ENCODE measurements around the gene TMEM242.

TMEM242 gene

DNA sequence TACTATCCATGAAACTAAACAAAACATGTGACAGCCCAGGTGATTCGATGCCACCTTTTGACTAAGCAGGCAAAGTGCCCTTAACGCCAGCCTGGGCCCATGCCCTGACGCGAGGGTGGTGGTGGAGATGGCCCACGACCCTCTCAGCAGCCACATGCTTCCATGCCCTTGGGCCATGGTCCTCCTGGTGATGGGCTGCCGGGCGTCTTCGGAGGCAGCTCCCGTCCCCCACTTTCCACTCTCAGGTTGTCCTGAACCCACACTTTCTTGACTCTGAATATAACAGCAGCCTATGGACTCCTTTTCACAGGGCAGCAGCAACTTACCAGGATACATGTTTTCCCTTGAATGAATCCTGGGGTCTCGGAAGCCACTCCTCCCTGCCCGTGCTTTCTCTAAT lies 33.6 kb downstream of the TMEM242 start:
- DNase-seq (ENCODE audit: insufficient read length, low spot score) (no peak), FAIRE-seq (no peak)
- TF ChIP-seq CTCF (IDR thresholded peaks at IDR 0.05; ENCODE audit: insufficient read depth, missing control alignments), result no peak

GRCh38 chr6:157288575-157288974 lies 34.7 kb downstream of the TMEM242 start:
- no peak for TF ChIP-seq CTCF (IDR thresholded peaks at IDR 0.05; ENCODE audit: insufficient read depth, missing control alignments)
- no peak for DNase-seq (ENCODE audit: insufficient read length, low spot score)
- no peak for FAIRE-seq

DNA sequence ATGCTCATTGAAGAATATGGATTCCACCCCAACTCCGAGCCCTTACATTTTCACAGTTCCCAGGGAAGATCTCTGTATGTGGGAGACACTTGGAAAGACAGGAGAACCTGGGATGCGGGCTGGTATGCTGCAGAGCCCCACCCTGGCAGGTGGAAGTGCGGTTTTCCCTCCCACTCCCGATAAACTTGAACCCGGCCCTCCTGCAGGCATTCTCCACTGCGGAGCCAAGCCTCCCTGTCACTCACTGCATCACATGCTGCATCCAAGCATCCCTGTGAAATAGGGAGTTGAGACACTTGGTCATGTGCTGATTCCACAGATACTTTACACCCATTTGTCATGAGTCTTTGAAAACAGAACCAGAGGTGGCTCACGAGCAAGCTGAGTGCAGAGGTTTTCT lies 35.4 kb downstream of the TMEM242 start:
- FAIRE-seq (no peak), DNase-seq (ENCODE audit: insufficient read length, low spot score) (no peak)
- no peak for TF ChIP-seq CTCF (IDR thresholded peaks at IDR 0.05; ENCODE audit: insufficient read depth, missing control alignments)

- FAIRE-seq, result no peak
Observed at GRCh38 chr6:157287247-157287850, 36.0 kb downstream of the TMEM242 start.

DNA sequence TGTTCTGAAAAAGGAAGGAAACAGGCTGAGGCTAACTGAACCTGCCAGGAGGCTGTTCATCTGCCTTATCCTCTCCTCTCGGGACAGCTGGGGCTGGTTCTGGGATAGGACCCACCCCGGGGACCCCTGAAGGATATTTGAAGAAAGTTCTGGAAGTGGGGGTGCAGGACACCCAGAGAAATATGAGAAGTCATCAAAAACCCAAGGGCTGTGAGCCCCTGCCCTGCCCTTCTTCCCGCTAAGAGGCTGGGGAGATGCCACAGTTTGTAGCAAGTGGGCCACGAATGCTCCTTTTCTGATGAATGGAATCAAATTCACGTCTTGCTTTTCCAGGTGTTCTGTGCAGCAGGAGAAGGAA lies 37.9 kb downstream of the TMEM242 start:
- no peak for FAIRE-seq

More at GRCh38 chr6:157287247-157287850, 36.0 kb downstream of the TMEM242 start:
- no peak for TF ChIP-seq CTCF (IDR thresholded peaks at IDR 0.05; ENCODE audit: insufficient read depth, missing control alignments)
- no peak for DNase-seq (ENCODE audit: insufficient read length, low spot score)

DNA sequence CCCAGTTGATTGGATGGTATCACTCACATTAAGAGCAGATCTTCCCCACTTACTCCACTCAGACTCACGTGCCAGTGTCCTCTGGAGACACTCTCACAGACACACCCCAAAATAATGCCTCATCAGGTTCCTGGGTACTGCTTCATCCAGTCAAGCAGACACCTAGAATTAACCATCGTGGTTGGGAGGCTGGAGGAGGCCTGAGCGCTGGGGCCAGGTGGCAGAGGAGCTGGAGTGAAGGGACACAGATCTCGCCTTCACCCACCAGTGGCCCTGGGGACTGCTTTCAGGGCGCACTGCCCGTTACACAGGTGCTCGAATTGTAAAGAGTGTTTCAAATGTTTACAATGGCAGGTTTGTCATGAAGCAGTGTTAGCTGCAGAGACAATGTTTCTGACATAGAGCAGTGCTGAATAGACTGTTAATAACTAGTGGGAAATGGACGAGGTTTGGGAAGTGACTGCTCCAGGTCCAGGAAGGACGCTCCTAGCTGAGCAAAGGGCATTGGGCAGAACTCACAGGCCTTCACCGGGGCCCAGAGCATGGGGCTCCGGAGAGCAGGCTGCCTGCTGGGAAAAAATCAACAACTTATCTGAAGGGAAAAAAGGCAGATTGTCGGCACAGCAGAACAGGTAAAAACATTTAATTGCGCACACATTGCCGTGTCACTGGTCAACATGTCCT lies 38.4 kb downstream of the TMEM242 start:
- DNase-seq (ENCODE audit: insufficient read length, low spot score) (no peak), FAIRE-seq (no peak)
- TF ChIP-seq CTCF (IDR thresholded peaks at IDR 0.05; ENCODE audit: insufficient read depth, missing control alignments), result no peak

More for the DNA sequence above, 37.9 kb downstream of the TMEM242 start:
- no peak for TF ChIP-seq CTCF (IDR thresholded peaks at IDR 0.05; ENCODE audit: insufficient read depth, missing control alignments)
- no peak for DNase-seq (ENCODE audit: insufficient read length, low spot score)
